ENCODE results near the gene IRF4. TPM values are rescaled to one million over a fixed set of nuclear protein-coding genes. Genes with fewer than 3 reads are reported as not detected.

The IRF4 gene
- total and polyA plus RNA-seq, 4 donors, result 0.85 to 5.0 (median 2.9) TPM

- Histone ChIP-seq H3K36me3 (ENCODE audit: control insufficient read depth in 4 of 4, insufficient read depth in 4 of 4, low read length in 4 of 4) (peaks cover 0 to 15% (median 1%) of the 10 kb centered on the region in 4 donors), H3K27ac (ENCODE audit: low read depth in 1 of 2, low read length in 1 of 2) (no peak overlapping the region), H3K4me1 (ENCODE audit: control insufficient read depth in 5 of 5, insufficient read depth in 5 of 5, low read length in 5 of 5) (peaks cover 0 to 1% (median 0%) of the 10 kb centered on the region in 5 donors), H3K9ac (ENCODE audit: insufficient read depth in 1 of 2, low read length in 2 of 2) (no peak overlapping the region), H3K27me3 (ENCODE audit: control insufficient read depth in 3 of 3, insufficient read depth in 3 of 3, low read length in 2 of 3) (no peaks in the 10 kb centered on the region), H3K9me3 (ENCODE audit: control insufficient read depth in 4 of 4, insufficient read depth in 3 of 4, low read length in 3 of 4) (peaks cover 0 to 3% (median 0%) of the 10 kb centered on the region in 4 donors), H3K4me3 (no peak overlapping the region)
- no peak for ATAC-seq (ENCODE audit: insufficient read depth, low FRiP score)
- no peak for TF ChIP-seq CTCF (IDR thresholded peaks at IDR 0.05; ENCODE audit: control extremely low read depth, extremely low read depth)
- WGBS, 2 donors, result 89 to 93% methylated on average over 5 of the region's 5 CpGs
- DNase-seq, result no peak
Measured at GRCh38 chr6:352474-352873, 39.1 kb upstream of the IRF4 start.

- no peak overlapping the region for H3K27ac ChIP-seq (ENCODE audit: low read depth in 1 of 2, low read length in 1 of 2)
- no peak overlapping the region for H3K9ac ChIP-seq (ENCODE audit: insufficient read depth in 1 of 2, low read length in 2 of 2)
- DNase-seq (no peak), ATAC-seq (ENCODE audit: insufficient read depth, low FRiP score) (no peak)
- H3K4me1 ChIP-seq (ENCODE audit: control insufficient read depth in 5 of 5, insufficient read depth in 5 of 5, low read length in 5 of 5), result peaks cover 0 to 1% (median 0%) of the 10 kb centered on the region in 5 donors
- peaks cover 0 to 13% (median 1%) of the 10 kb centered on the region in 4 donors for H3K36me3 ChIP-seq (ENCODE audit: control insufficient read depth in 4 of 4, insufficient read depth in 4 of 4, low read length in 4 of 4)
- H3K4me3 ChIP-seq, result no peak overlapping the region
- peaks cover 0 to 5% (median 0%) of the 10 kb centered on the region in 4 donors for H3K9me3 ChIP-seq (ENCODE audit: control insufficient read depth in 4 of 4, insufficient read depth in 3 of 4, low read length in 3 of 4)
- TF ChIP-seq CTCF (IDR thresholded peaks at IDR 0.05; ENCODE audit: control extremely low read depth, extremely low read depth), result no peak
- no peaks in the 10 kb centered on the region for H3K27me3 ChIP-seq (ENCODE audit: control insufficient read depth in 3 of 3, insufficient read depth in 3 of 3, low read length in 2 of 3)
- 82 to 84% methylated on average over 11 of the region's 11 CpGs for WGBS, 2 donors
Measured at GRCh38 chr6:352896-353470, 38.6 kb upstream of the IRF4 start.

- Histone ChIP-seq H3K9me3 (ENCODE audit: control insufficient read depth in 4 of 4, insufficient read depth in 3 of 4, low read length in 3 of 4) (peaks cover 0 to 2% (median 0%) of the 10 kb centered on the region in 4 donors), H3K4me1 (ENCODE audit: control insufficient read depth in 5 of 5, insufficient read depth in 5 of 5, low read length in 5 of 5) (peaks cover 0 to 1% (median 0%) of the 10 kb centered on the region in 5 donors), H3K27ac (ENCODE audit: low read depth in 1 of 2, low read length in 1 of 2) (no peak overlapping the region), H3K9ac (ENCODE audit: insufficient read depth in 1 of 2, low read length in 2 of 2) (no peak overlapping the region), H3K27me3 (ENCODE audit: control insufficient read depth in 3 of 3, insufficient read depth in 3 of 3, low read length in 2 of 3) (no peaks in the 10 kb centered on the region), H3K4me3 (no peak overlapping the region), H3K36me3 (ENCODE audit: control insufficient read depth in 4 of 4, insufficient read depth in 4 of 4, low read length in 4 of 4) (peaks cover 0 to 4% (median 1%) of the 10 kb centered on the region in 4 donors)
- ATAC-seq (ENCODE audit: insufficient read depth, low FRiP score) (no peak), DNase-seq (no peak)
- no peak for TF ChIP-seq CTCF (IDR thresholded peaks at IDR 0.05; ENCODE audit: control extremely low read depth, extremely low read depth)
- 88 to 89% methylated on average over 18 of the region's 18 CpGs for WGBS, 2 donors
Measured at GRCh38 chr6:353642-354614, 37.6 kb upstream of the IRF4 start.

Data from lung (tissue), 12 donors.